ENCODE data around the gene MYO1B. TPM values are rescaled to one million over a fixed set of nuclear protein-coding genes. Genes with fewer than 3 reads are reported as not detected.

MYO1B gene
- total RNA-seq, 1 experiment from 2014 or later = 43.6 TPM

DNA sequence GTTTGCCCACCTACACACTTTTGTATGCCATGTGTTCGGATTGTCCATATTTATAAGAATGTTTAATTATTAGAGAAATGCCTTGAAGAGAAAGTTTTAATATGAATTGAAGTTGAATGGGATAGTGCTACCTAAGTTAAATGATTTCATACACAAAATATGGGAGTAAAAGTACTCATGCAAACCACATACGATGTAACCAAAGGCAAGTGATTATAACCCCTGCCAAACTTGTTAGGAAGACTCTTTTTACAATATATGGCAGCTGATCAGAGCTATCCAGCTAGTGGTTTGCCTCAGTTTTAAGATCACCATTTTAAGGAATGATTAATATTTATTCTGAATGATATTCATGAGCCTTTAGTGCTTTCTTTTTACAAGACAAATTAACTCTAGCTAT, 106.7 kb downstream of the MYO1B start:
- H3K36me3 Mint-ChIP-seq = peaks cover 48% of the 10 kb centered on the region
- DNase-seq (ENCODE audit: low spot score) (no peak), ATAC-seq (no peak)
- TF ChIP-seq NR3C1 (CRISPR knock-in tag; conservative IDR thresholded peaks at IDR 0.05; ENCODE audit: low read depth) (no peak), ZNF232 (CRISPR knock-in tag; IDR thresholded peaks at IDR 0.05) (no peak), SOX15 (CRISPR knock-in tag; IDR thresholded peaks at IDR 0.05) (no peak), RELA (CRISPR knock-in tag; IDR thresholded peaks at IDR 0.05; ENCODE audit: borderline replicate concordance) (no peak), TEAD1 (CRISPR knock-in tag; IDR thresholded peaks at IDR 0.05) (no peak), CREB1 (CRISPR knock-in tag; IDR thresholded peaks at IDR 0.05) (no peak), ATF1 (CRISPR knock-in tag; IDR thresholded peaks at IDR 0.05) (no peak), ELF4 (CRISPR knock-in tag; IDR thresholded peaks at IDR 0.05; ENCODE audit: low read depth) (no peak), HMGA2 (CRISPR knock-in tag; IDR thresholded peaks at IDR 0.05) (no peak)
- TF ChIP-seq, protein P1, sequence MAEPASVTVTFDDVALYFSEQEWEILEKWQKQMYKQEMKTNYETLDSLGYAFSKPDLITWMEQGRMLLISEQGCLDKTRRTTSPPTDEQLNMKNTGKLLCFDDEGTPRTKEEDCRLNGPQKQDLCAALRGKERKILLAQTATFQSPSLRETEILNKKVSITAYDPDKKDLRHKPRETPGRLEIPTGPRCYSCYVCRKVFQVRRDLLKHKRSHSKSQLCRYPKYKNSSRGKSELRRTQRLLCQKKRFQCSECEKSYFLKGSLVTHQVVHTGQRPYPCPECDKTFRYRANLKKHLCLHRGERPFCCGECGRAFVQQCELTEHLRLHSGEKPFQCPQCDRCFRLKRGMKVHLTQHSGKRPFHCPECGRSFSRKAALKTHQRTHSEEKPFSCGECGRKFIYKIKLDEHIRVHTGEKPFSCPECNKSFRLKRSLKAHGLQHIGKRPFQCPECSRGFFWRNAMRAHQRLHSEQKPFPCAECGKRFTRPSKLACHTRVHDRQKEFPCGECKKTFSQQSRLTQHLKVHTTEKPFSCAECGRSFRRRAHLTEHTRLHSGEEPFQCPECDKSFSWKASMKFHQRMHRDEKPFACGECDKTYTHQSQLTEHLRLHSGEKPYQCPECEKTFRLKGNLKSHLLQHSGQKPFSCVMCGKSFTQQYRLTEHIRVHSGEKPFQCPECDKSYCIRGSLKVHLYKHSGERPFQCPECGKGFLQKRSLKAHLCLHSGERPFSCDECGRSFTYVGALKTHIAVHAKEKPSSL (CRISPR knock-in tag; conservative IDR thresholded peaks at IDR 0.05) = no peak
- TF ChIP-seq, protein P2, sequence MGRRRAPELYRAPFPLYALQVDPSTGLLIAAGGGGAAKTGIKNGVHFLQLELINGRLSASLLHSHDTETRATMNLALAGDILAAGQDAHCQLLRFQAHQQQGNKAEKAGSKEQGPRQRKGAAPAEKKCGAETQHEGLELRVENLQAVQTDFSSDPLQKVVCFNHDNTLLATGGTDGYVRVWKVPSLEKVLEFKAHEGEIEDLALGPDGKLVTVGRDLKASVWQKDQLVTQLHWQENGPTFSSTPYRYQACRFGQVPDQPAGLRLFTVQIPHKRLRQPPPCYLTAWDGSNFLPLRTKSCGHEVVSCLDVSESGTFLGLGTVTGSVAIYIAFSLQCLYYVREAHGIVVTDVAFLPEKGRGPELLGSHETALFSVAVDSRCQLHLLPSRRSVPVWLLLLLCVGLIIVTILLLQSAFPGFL (CRISPR knock-in tag; IDR thresholded peaks at IDR 0.05; ENCODE audit: borderline replicate concordance) = no peak
- TF ChIP-seq, protein P3, sequence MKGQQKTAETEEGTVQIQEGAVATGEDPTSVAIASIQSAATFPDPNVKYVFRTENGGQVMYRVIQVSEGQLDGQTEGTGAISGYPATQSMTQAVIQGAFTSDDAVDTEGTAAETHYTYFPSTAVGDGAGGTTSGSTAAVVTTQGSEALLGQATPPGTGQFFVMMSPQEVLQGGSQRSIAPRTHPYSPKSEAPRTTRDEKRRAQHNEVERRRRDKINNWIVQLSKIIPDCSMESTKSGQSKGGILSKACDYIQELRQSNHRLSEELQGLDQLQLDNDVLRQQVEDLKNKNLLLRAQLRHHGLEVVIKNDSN (CRISPR knock-in tag; IDR thresholded peaks at IDR 0.05) = no peak
- POLR2A ChIA-PET = no interaction called here
- H3K27me3 Mint-ChIP-seq (ENCODE audit: low read depth) = no peaks in the 10 kb centered on the region
- H3K4me1 Mint-ChIP-seq = peaks cover 19% of the 10 kb centered on the region
- no peak overlapping the region for H3K4me3 Mint-ChIP-seq
- peaks cover 13% of the 10 kb centered on the region for H3K9me3 Mint-ChIP-seq
- no peak overlapping the region for H3K27ac Mint-ChIP-seq
- CTCF ChIA-PET = no interaction called here

DNA sequence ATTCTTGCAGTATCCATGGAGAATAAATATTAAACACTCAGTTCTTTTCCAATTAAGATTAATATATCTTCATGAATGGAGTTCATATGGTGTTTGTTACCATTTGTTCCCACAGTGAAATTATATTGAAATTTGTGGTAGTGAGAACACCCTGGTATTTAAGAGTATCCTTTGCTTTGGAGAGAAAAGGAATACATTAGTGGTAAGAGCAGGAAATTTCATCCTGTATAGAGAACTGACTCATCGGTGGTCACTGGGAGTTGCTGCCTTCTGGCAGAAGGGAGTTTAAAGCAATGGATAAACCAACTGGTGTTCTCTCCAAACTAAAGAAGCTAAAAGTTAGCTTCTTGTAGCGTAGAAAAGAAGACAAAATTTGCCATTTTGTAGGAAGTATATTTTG, 107.3 kb downstream of the MYO1B start:
- ChIA-PET POLR2A (no interaction called here), CTCF (no interaction called here)
- TF ChIP-seq, protein P4, sequence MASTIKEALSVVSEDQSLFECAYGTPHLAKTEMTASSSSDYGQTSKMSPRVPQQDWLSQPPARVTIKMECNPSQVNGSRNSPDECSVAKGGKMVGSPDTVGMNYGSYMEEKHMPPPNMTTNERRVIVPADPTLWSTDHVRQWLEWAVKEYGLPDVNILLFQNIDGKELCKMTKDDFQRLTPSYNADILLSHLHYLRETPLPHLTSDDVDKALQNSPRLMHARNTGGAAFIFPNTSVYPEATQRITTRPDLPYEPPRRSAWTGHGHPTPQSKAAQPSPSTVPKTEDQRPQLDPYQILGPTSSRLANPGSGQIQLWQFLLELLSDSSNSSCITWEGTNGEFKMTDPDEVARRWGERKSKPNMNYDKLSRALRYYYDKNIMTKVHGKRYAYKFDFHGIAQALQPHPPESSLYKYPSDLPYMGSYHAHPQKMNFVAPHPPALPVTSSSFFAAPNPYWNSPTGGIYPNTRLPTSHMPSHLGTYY (CRISPR knock-in tag; IDR thresholded peaks at IDR 0.05) = no peak
- TF ChIP-seq, protein P5, sequence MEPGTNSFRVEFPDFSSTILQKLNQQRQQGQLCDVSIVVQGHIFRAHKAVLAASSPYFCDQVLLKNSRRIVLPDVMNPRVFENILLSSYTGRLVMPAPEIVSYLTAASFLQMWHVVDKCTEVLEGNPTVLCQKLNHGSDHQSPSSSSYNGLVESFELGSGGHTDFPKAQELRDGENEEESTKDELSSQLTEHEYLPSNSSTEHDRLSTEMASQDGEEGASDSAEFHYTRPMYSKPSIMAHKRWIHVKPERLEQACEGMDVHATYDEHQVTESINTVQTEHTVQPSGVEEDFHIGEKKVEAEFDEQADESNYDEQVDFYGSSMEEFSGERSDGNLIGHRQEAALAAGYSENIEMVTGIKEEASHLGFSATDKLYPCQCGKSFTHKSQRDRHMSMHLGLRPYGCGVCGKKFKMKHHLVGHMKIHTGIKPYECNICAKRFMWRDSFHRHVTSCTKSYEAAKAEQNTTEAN (CRISPR knock-in tag; IDR thresholded peaks at IDR 0.05) = no peak
- TF ChIP-seq ZNF317 (CRISPR knock-in tag; IDR thresholded peaks at IDR 0.05; ENCODE audit: borderline replicate concordance, low read depth) (no peak), TEAD4 (CRISPR knock-in tag; IDR thresholded peaks at IDR 0.05) (no peak), GTF2I (CRISPR knock-in tag; conservative IDR thresholded peaks at IDR 0.05) (no peak), CREB1 (CRISPR knock-in tag; IDR thresholded peaks at IDR 0.05) (no peak), FOXJ3 (CRISPR knock-in tag; IDR thresholded peaks at IDR 0.05; ENCODE audit: borderline replicate concordance) (no peak), NFATC4 (CRISPR knock-in tag; IDR thresholded peaks at IDR 0.05) (no peak), ZNF138 (CRISPR knock-in tag; conservative IDR thresholded peaks at IDR 0.05) (no peak), ATF1 (CRISPR knock-in tag; IDR thresholded peaks at IDR 0.05) (no peak)
- TF ChIP-seq, protein P6, sequence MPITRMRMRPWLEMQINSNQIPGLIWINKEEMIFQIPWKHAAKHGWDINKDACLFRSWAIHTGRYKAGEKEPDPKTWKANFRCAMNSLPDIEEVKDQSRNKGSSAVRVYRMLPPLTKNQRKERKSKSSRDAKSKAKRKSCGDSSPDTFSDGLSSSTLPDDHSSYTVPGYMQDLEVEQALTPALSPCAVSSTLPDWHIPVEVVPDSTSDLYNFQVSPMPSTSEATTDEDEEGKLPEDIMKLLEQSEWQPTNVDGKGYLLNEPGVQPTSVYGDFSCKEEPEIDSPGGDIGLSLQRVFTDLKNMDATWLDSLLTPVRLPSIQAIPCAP (CRISPR knock-in tag; IDR thresholded peaks at IDR 0.05) = no peak
- TF ChIP-seq, protein P7, sequence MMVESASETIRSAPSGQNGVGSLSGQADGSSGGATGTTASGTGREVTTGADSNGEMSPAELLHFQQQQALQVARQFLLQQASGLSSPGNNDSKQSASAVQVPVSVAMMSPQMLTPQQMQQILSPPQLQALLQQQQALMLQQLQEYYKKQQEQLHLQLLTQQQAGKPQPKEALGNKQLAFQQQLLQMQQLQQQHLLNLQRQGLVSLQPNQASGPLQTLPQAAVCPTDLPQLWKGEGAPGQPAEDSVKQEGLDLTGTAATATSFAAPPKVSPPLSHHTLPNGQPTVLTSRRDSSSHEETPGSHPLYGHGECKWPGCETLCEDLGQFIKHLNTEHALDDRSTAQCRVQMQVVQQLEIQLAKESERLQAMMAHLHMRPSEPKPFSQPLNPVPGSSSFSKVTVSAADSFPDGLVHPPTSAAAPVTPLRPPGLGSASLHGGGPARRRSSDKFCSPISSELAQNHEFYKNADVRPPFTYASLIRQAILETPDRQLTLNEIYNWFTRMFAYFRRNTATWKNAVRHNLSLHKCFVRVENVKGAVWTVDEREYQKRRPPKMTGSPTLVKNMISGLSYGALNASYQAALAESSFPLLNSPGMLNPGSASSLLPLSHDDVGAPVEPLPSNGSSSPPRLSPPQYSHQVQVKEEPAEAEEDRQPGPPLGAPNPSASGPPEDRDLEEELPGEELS (CRISPR knock-in tag; IDR thresholded peaks at IDR 0.05) = no peak
- TF ChIP-seq, protein P8, sequence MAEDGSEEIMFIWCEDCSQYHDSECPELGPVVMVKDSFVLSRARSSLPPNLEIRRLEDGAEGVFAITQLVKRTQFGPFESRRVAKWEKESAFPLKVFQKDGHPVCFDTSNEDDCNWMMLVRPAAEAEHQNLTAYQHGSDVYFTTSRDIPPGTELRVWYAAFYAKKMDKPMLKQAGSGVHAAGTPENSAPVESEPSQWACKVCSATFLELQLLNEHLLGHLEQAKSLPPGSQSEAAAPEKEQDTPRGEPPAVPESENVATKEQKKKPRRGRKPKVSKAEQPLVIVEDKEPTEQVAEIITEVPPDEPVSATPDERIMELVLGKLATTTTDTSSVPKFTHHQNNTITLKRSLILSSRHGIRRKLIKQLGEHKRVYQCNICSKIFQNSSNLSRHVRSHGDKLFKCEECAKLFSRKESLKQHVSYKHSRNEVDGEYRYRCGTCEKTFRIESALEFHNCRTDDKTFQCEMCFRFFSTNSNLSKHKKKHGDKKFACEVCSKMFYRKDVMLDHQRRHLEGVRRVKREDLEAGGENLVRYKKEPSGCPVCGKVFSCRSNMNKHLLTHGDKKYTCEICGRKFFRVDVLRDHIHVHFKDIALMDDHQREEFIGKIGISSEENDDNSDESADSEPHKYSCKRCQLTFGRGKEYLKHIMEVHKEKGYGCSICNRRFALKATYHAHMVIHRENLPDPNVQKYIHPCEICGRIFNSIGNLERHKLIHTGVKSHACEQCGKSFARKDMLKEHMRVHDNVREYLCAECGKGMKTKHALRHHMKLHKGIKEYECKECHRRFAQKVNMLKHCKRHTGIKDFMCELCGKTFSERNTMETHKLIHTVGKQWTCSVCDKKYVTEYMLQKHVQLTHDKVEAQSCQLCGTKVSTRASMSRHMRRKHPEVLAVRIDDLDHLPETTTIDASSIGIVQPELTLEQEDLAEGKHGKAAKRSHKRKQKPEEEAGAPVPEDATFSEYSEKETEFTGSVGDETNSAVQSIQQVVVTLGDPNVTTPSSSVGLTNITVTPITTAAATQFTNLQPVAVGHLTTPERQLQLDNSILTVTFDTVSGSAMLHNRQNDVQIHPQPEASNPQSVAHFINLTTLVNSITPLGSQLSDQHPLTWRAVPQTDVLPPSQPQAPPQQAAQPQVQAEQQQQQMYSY (CRISPR knock-in tag; IDR thresholded peaks at IDR 0.05) = no peak
- DNase-seq (ENCODE audit: low spot score) = no peak
- no peaks in the 10 kb centered on the region for H3K27me3 Mint-ChIP-seq (ENCODE audit: low read depth)
- H3K4me3 Mint-ChIP-seq = no peak overlapping the region
- H3K9me3 Mint-ChIP-seq = peaks cover 13% of the 10 kb centered on the region
- peaks cover 22% of the 10 kb centered on the region for H3K4me1 Mint-ChIP-seq
- H3K27ac Mint-ChIP-seq = no peak overlapping the region
- H3K36me3 Mint-ChIP-seq = peaks cover 48% of the 10 kb centered on the region
- no peak for ATAC-seq
